Stomach (tissue), 19 donors: ENCODE results near the gene ZNF644. TPM values are rescaled to one million over a fixed set of nuclear protein-coding genes. Genes with fewer than 3 reads are reported as not detected.
A peak's percentile ranks its signal among the peaks of the same experiment; 100 is the strongest.

Source experiments
- DNase-seq, 2 donors: peaks; one replicate each; pipeline versions ENCODE4 v3.0.0 to v3.0.0-alpha.2; 2013 to 2019
- H3K27ac ChIP-seq, 5 donors: fragments of 200-600 bp in 4 of 5; sonication (generic) in 4 of 5; one replicate each; pipeline ENCODE4 v1.5.1; 2013 to 2019; ENCODE audit warnings: mild to moderate bottlenecking in 1 of 5, moderate library complexity in 1 of 5
- H3K27me3 ChIP-seq, 3 donors: fragments of 200-600 bp; sonication (generic); one replicate each; pipeline ENCODE4 v1.5.1; 2017 to 2019; ENCODE audit warnings: mixed run types in 1 of 3
- H3K36me3 ChIP-seq, 4 donors: fragments of 200-600 bp; sonication (generic); 1 replicate in 3 of 4; 2 replicates in 1 of 4; pipeline ENCODE4 v1.5.1; 2016 to 2019
- H3K4me1 ChIP-seq, 4 donors: fragments of 200-600 bp; sonication (generic); one replicate each; pipeline ENCODE4 v1.5.1; 2016 to 2019
- H3K4me3 ChIP-seq, 4 donors: fragments of 200-600 bp; sonication (generic) in 3 of 4; one replicate each; pipeline ENCODE4 v1.5.1; 2016 to 2019; ENCODE audit warnings: mild to moderate bottlenecking in 1 of 4
- H3K9me3 ChIP-seq, 4 donors: fragments of 200-600 bp; sonication (generic); one replicate each; pipeline ENCODE4 v1.5.1; 2016 to 2019
- EP300 ChIP-seq: sonication (generic); formaldehyde crosslinking; IDR thresholded peaks from one replicate; pipeline ENCODE4 v1.6.1; 2017; ENCODE audit warnings: antibody characterized with exemption
- POLR2A ChIP-seq, 4 donors: fragments of 450-650 bp; IDR thresholded peaks; one replicate each; pipeline ENCODE4 v1.6.1; 2016; ENCODE audit warnings: antibody characterized with exemption in 4 of 4, control low read depth in 2 of 4, mild to moderate bottlenecking in 1 of 4, moderate library complexity in 1 of 4
- POLR2AphosphoS5 ChIP-seq, 3 donors: sonication (generic); formaldehyde crosslinking; IDR thresholded peaks; one replicate each; pipeline ENCODE4 v1.6.1; 2016; ENCODE audit warnings: antibody characterized with exemption in 3 of 3
- WGBS, 5 donors: extraction: QIAGEN DNeasy Blood & Tissue Kit in 3 of 5; methylation state at CpG; one replicate each; pipeline versions ENCODE4 v1.1.5 to v1.1.7; 2013 to 2018; 5-methylcytosine and 5-hydroxymethylcytosine counted together
- intact Hi-C: fragments of 100-400 bp; cut with DNase I; formaldehyde crosslinking; loops from one replicate; pipeline ENCODE4 v1.15.1; 2023; ENCODE audit warnings: low total_unique reads
- long read RNA-seq, 10 donors: transcript quantifications; one replicate each; lab custom pipeline, GENCODE V29; 2026
- polyA plus RNA-seq, 3 donors: library from polyadenylated mRNA; stranded (reverse); fragments of 200-250 nt; gene quantifications; one replicate each; pipeline ENCODE4 v1.2.3, GENCODE V29; 2013
- total RNA-seq, 5 donors: library from RNA; depleted of rRNA; stranded (reverse); fragments of >200 nt; gene quantifications; one replicate each; pipeline versions ENCODE4 v1.1.0 to v1.2.3, GENCODE V29; 2014 to 2016
- TF ChIP-seq, protein P1 (sequence below), 7 experiments: fragments of 450-650 bp in 4 of 7; fragments of 200-600 bp in 3 of 7; sonication (generic) in 3 of 7; IDR thresholded peaks; one replicate each; pipeline ENCODE4 v1.5.1; 2016 to 2019; ENCODE audit warnings: antibody characterized with exemption in 7 of 7, control low read depth in 2 of 7, mild to moderate bottlenecking in 1 of 7
- donor health status: healthy with polysubstance abuse.
- donor health status: Bipolar disorder and iron deficiency.
- donor health status: healthy.

Gene ZNF644
- total RNA-seq (100 to 1,000 TPM in 1 of 5 donors, 10 to 100 TPM in 4; 33.3 to 134 (median 63.0) TPM), polyA plus RNA-seq (10 to 100 TPM; 13.2 to 19.6 (median 15.9) TPM)
- long read RNA-seq, donor 1, partial matches to known transcripts: 0 of 1 reads
- long read RNA-seq, donor 1, other reads (novel, unspliced or antisense): 0 of 1 reads
- long read RNA-seq, donor 2, partial matches to known transcripts: 0 of 14 reads
- long read RNA-seq, donor 2, other reads (novel, unspliced or antisense): 9 of 14 reads
- long read RNA-seq, donor 3, partial matches to known transcripts: 0 of 6 reads
- long read RNA-seq, donor 3, other reads (novel, unspliced or antisense): 0 of 6 reads
- long read RNA-seq, donor 4: 0 reads
- long read RNA-seq, donor 5, transcript ZNF644-211 (3 exons, 514 nt): major isoform, 6 of 8 reads
- long read RNA-seq, donor 5, partial matches to known transcripts: 0 of 8 reads
- long read RNA-seq, donor 5, other reads (novel, unspliced or antisense): 0 of 8 reads
- long read RNA-seq, donor 6: 0 reads
- long read RNA-seq, donor 7, partial matches to known transcripts: 0 of 7 reads
- long read RNA-seq, donor 7, other reads (novel, unspliced or antisense): 0 of 7 reads
- long read RNA-seq, donor 8, full-length matches to known transcripts: 8 of 8 reads
- long read RNA-seq, donor 8, partial matches to known transcripts: 0 of 8 reads
- long read RNA-seq, donor 8, other reads (novel, unspliced or antisense): 0 of 8 reads
- long read RNA-seq, donor 9, transcript ZNF644-211 (3 exons, 514 nt): major isoform, 5 of 12 reads
- long read RNA-seq, donor 9, partial matches to known transcripts: 6 of 12 reads
- long read RNA-seq, donor 9, other reads (novel, unspliced or antisense): 0 of 12 reads
- long read RNA-seq, donor 10, partial matches to known transcripts: 0 of 1 reads
- long read RNA-seq, donor 10, other reads (novel, unspliced or antisense): 0 of 1 reads

DNA sequence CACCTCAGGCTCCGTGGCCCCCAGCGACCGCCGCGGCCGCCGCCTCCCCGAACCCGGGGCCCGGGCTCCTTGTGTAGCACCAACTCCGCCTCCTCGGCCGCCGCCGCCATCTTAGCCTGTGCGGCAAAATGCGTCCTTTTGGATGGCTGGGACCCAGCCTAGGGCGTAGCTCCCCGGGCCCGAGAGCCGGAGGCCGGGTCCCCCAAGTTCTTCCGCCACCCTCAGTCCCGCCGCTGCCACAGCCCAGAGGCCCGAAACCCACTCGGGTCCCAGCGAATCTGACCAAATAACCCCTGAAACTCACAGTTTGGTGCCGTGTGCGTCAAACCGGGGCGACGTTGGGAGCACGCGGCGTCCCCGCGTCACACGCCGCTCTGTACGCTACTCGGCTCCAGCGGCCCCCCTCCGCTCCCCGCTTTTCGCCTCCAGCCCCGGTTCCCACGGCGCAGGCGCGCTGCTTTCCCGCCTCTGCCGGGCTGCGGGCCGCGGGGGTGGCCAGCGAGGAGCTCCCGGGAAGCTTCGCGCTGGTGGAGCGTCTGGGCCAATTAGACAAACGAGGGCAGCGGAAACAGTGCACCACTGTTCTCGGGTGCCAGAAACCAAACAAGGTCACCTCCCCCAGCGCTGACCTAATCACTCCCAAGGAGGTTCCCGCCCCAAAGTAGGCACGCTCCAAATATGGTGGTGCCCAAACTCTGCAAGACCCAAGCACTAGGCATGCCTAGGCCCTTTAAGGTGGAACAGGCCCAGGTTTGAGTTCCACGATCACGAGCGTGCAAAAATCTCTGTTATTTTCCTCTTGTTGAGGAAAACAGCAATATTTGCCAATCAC lies at the start of gene ZNF644:
TSS of gene ZNF644 (minus strand) at position 350 of the 832 bp plus-strand sequence. CDS start 39,682 bp downstream, outside the sequence.
- WGBS, 5 donors: 0 to 1% (median 0%) methylated on average over 41 to 70 of the region's 70 CpGs

DNA sequence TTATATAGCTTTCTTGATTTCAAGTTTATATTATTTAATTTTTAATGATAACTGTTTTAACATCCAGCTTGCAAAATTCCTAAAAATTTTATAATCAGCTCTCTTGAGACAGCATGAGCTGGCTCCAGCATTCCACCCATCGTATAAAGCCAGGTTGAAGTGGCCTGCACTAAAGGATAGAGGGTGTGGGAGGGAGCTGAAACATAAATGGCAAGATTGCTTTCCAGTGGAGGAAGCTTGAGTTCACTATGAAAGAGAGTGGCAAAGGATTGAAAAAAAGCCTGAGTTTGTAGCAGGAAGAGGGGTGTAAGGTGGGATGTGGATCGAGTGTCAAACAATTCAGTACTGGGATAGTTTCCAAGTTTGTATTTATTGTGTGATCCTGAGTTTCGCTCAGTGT lies 48.5 kb upstream of the ZNF644 start:
- Histone ChIP-seq H3K4me3 (peak overlapping the region in 2 of 4 donors; percentile 7), H3K36me3 (no peaks in the 10 kb centered on the region), H3K27me3 (no peaks in the 10 kb centered on the region), H3K4me1 (peaks cover 0 to 6% (median 0%) of the 10 kb centered on the region in 4 donors), H3K9me3 (no peaks in the 10 kb centered on the region), H3K27ac (no peak overlapping the region)
- intact Hi-C loops: no loop called here
- DNase-seq: no peak
- TF ChIP-seq, protein P1, sequence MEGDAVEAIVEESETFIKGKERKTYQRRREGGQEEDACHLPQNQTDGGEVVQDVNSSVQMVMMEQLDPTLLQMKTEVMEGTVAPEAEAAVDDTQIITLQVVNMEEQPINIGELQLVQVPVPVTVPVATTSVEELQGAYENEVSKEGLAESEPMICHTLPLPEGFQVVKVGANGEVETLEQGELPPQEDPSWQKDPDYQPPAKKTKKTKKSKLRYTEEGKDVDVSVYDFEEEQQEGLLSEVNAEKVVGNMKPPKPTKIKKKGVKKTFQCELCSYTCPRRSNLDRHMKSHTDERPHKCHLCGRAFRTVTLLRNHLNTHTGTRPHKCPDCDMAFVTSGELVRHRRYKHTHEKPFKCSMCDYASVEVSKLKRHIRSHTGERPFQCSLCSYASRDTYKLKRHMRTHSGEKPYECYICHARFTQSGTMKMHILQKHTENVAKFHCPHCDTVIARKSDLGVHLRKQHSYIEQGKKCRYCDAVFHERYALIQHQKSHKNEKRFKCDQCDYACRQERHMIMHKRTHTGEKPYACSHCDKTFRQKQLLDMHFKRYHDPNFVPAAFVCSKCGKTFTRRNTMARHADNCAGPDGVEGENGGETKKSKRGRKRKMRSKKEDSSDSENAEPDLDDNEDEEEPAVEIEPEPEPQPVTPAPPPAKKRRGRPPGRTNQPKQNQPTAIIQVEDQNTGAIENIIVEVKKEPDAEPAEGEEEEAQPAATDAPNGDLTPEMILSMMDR (IDR thresholded peaks at IDR 0.05): no peak
- TF ChIP-seq POLR2A (IDR thresholded peaks at IDR 0.05) (no peak), POLR2AphosphoS5 (IDR thresholded peaks at IDR 0.05) (no peak), EP300 (no peak)
- WGBS, 5 donors: 12 to 26% (median 19%) methylated on average over 3 of the region's 3 CpGs

More for the DNA sequence above, at the start of gene ZNF644:
- peaks cover 15 to 58% (median 41%) of the 10 kb centered on the region in 4 donors for H3K4me1 ChIP-seq
- TF ChIP-seq POLR2AphosphoS5 (IDR thresholded peaks at IDR 0.05): peak; percentile 80 to 88 (median 88)
- peak; percentile 23 for TF ChIP-seq EP300
- TF ChIP-seq, protein P1 (IDR thresholded peaks at IDR 0.05): no peak
- peak in 2 of 4 donors; percentile 59 to 73 for TF ChIP-seq POLR2A (IDR thresholded peaks at IDR 0.05)
- intact Hi-C loops: no loop called here
- peak within 1 kb of the TSS; percentile 66 to 86 (median 70) for H3K4me3 ChIP-seq
- no peaks in the 10 kb centered on the region for H3K9me3 ChIP-seq
- H3K36me3 ChIP-seq: no peaks in the 10 kb centered on the region
- DNase-seq: peak; percentile 88 to 97
- H3K27ac ChIP-seq: peak within 1 kb of the TSS; percentile 96 to 99 (median 98)
- H3K27me3 ChIP-seq: no peaks in the 10 kb centered on the region

DNA sequence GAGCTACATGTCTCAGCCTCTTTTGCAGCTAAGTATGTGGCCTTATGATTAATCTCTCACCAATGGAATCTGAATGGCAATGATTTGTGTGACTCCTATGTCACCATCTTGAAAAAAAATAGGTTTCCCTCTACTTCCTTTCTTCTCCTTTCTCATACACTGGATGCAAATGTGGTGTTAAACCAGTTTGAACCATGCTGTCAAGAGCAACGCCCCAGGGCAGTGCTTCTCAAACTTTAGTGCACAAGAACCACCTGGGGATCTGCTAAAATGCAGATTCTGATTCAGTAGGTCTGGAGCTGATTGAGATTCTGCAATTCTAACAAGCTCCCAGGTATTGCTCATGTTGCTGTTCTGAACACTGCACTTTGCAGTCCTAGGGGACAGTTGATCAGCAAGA lies 44.7 kb upstream of the ZNF644 start:
- TF ChIP-seq EP300 (no peak), POLR2AphosphoS5 (IDR thresholded peaks at IDR 0.05) (no peak), POLR2A (IDR thresholded peaks at IDR 0.05) (no peak)
- TF ChIP-seq, protein P1 (IDR thresholded peaks at IDR 0.05): no peak
- no peak overlapping the region for H3K27ac ChIP-seq
- intact Hi-C loops: no loop called here
- no peak for DNase-seq
- WGBS, 5 donors: 45 to 67% (median 50%) methylated on average over 1 of the region's 1 CpG
- H3K4me3 ChIP-seq: no peak overlapping the region
- no peaks in the 10 kb centered on the region for H3K27me3 ChIP-seq
- H3K9me3 ChIP-seq: no peaks in the 10 kb centered on the region
- no peaks in the 10 kb centered on the region for H3K36me3 ChIP-seq
- peaks cover 0 to 6% (median 0%) of the 10 kb centered on the region in 4 donors for H3K4me1 ChIP-seq
